Lung (tissue), 12 donors: ENCODE data around the gene DYSF. TPM values are rescaled to one million over a fixed set of nuclear protein-coding genes. Genes with fewer than 3 reads are reported as not detected.

ENCODE experiments used
- ATAC-seq: fragments of 200-7000 bp; cut with Tn5 transposase; one replicate; pipeline ENCODE4 v1.9.1; 2020; ENCODE audit warnings: moderate number of reproducible peaks; ENCODE audit not compliant: insufficient read depth, low FRiP score
- DNase-seq, 3 donors: peaks; one replicate each; pipeline ENCODE4 v3.0.0-alpha.2; 2013 to 2017
- H3K27ac ChIP-seq, 2 donors: one replicate each; pipeline ENCODE4 v1.5.1; 2013; ENCODE audit warnings: mild to moderate bottlenecking in 2 of 2, moderate library complexity in 2 of 2, control low read depth in 1 of 2, inconsistent platforms in 1 of 2, low read depth in 1 of 2, low read length in 1 of 2
- H3K27me3 ChIP-seq, 3 donors: one replicate each; pipeline ENCODE4 v1.5.1; 2013; ENCODE audit warnings: low read length in 2 of 3; ENCODE audit not compliant: control insufficient read depth in 3 of 3, insufficient read depth in 3 of 3
- H3K36me3 ChIP-seq, 4 donors: one replicate each; pipeline ENCODE4 v1.5.1; 2013; ENCODE audit warnings: low read length in 4 of 4, mild to moderate bottlenecking in 1 of 4, moderate library complexity in 1 of 4; ENCODE audit not compliant: control insufficient read depth in 4 of 4, insufficient read depth in 4 of 4
- H3K4me1 ChIP-seq, 5 donors: one replicate each; pipeline ENCODE4 v1.5.1; 2013; ENCODE audit warnings: low read length in 5 of 5, mild to moderate bottlenecking in 2 of 5, moderate library complexity in 1 of 5; ENCODE audit not compliant: control insufficient read depth in 5 of 5, insufficient read depth in 5 of 5
- H3K4me3 ChIP-seq: one replicate; pipeline ENCODE4 v1.5.1; 2013; ENCODE audit warnings: mild to moderate bottlenecking, control low read depth, moderate library complexity
- H3K9ac ChIP-seq, 2 donors: one replicate each; pipeline ENCODE4 v1.5.1; 2013; ENCODE audit warnings: low read length in 2 of 2, control low read depth in 1 of 2; ENCODE audit not compliant: insufficient read depth in 1 of 2
- H3K9me3 ChIP-seq, 4 donors: one replicate each; pipeline ENCODE4 v1.5.1; 2013; ENCODE audit warnings: low read length in 3 of 4, mild to moderate bottlenecking in 1 of 4, moderate library complexity in 1 of 4; ENCODE audit not compliant: control insufficient read depth in 4 of 4, insufficient read depth in 3 of 4
- CTCF ChIP-seq: IDR thresholded peaks from 2 replicates; pipeline ENCODE4 v1.5.1; 2012; ENCODE audit warnings: mild to moderate bottlenecking; ENCODE audit errors: control extremely low read depth, extremely low read depth
- WGBS, 2 donors: extraction: QIAGEN DNeasy Blood & Tissue Kit; methylation state at CpG; one replicate each; pipeline ENCODE4 v1.1.7; 2013; 5-methylcytosine and 5-hydroxymethylcytosine counted together
- polyA plus RNA-seq, 2 donors: library from polyadenylated mRNA; stranded (reverse); fragments of 200-250 nt; gene quantifications; one replicate each; pipeline ENCODE4 v1.2.1, GENCODE V29; 2013
- total RNA-seq, 2 donors: library from RNA; depleted of rRNA in 1 of 2; stranded (reverse); fragments of >200 nt in 1 of 2; gene quantifications; one replicate each; pipeline ENCODE4 v1.2.1, GENCODE V29; 2014 to 2021
- donor health status: control.
- donor health status: control.
- donor health status: Bipolar disorder and iron deficiency.
- donor health status: healthy.
- donor health status: DM: yes; HTN: yes; CAD: no.

Gene DYSF
- total and polyA plus RNA-seq, 4 donors = 12.9 to 56.2 (median 40.0) TPM

GRCh38 chr2:71455011-71455740 is 1.8 kb downstream of the DYSF start:
- DNase-seq (peak in 2 of 3 donors; percentile 32 to 35), ATAC-seq (no peak)
- H3K9ac ChIP-seq = no peak overlapping the region
- no peaks in the 10 kb centered on the region for H3K36me3 ChIP-seq
- no peaks in the 10 kb centered on the region for H3K9me3 ChIP-seq
- H3K4me1 ChIP-seq = peaks cover 0 to 27% (median 11%) of the 10 kb centered on the region in 5 donors
- 66 to 68% methylated on average over 8 of the region's 8 CpGs for WGBS, 2 donors
- TF ChIP-seq CTCF = no peak
- H3K27me3 ChIP-seq = peaks cover 0 to 8% (median 5%) of the 10 kb centered on the region in 3 donors
- H3K27ac ChIP-seq = peak overlapping the region in 1 of 2 donors; percentile 50
- H3K4me3 ChIP-seq = no peak overlapping the region

- peaks cover 0 to 8% (median 5%) of the 10 kb centered on the region in 3 donors for H3K27me3 ChIP-seq
- no peak overlapping the region for H3K9ac ChIP-seq
- TF ChIP-seq CTCF = no peak
- WGBS, 2 donors = 53 to 56% methylated on average over 6 of the region's 6 CpGs
- no peak overlapping the region for H3K4me3 ChIP-seq
- no peak for ATAC-seq
- peaks cover 0 to 27% (median 15%) of the 10 kb centered on the region in 5 donors for H3K4me1 ChIP-seq
- peak overlapping the region in 1 of 2 donors; percentile 62 for H3K27ac ChIP-seq
- H3K9me3 ChIP-seq = no peaks in the 10 kb centered on the region
- DNase-seq = no peak
- H3K36me3 ChIP-seq = no peaks in the 10 kb centered on the region
Measured at GRCh38 chr2:71455741-71456569, 2.6 kb downstream of the DYSF start.

- 70 to 86% methylated on average over 1 of the region's 1 CpG for WGBS, 2 donors
- Histone ChIP-seq H3K4me1 (peaks cover 0 to 27% (median 15%) of the 10 kb centered on the region in 5 donors), H3K27ac (peak overlapping the region in 1 of 2 donors; percentile 62), H3K9me3 (no peaks in the 10 kb centered on the region), H3K9ac (no peak overlapping the region), H3K4me3 (no peak overlapping the region), H3K36me3 (no peaks in the 10 kb centered on the region), H3K27me3 (peaks cover 0 to 8% (median 5%) of the 10 kb centered on the region in 3 donors)
- ATAC-seq = no peak
- TF ChIP-seq CTCF = no peak
- no peak for DNase-seq
Measured at GRCh38 chr2:71456617-71457016, 3.3 kb downstream of the DYSF start.
